Natural killer cell treated with Interleukin-12 subunit alpha and Interleukin-12 subunit beta and Interleukin-15 and Interleukin-18, amount 100 ng/mL, for 72 hours (primary cell): ENCODE results near the gene RWDD1. TPM values are rescaled to one million over a fixed set of nuclear protein-coding genes. Genes with fewer than 3 reads are reported as not detected.

Source experiments
- total RNA-seq, 2 donors: library from RNA; stranded (reverse); gene quantifications; one replicate each; pipeline ENCODE4 v1.2.3, GENCODE V29; 2022

The RWDD1 gene
- total RNA-seq, 2 donors from 2014 or later = 36.5 to 36.8 TPM

Other genes starting within 250 kb of the RWDD1 start
- 10 to 100 TPM; 21.9 to 25.9 TPM for gene DSE, start 200.6 kb upstream of the RWDD1 start, total RNA-seq
- 1 to 10 TPM; 8.0 to 9.6 TPM for gene CALHM6, start 110.1 kb upstream of the RWDD1 start, total RNA-seq
- gene CALHM5, start 59.9 kb upstream of the RWDD1 start, total RNA-seq = not detected
- gene TRAPPC3L, start 25.8 kb upstream of the RWDD1 start, total RNA-seq = not detected
- gene CALHM4, start 17.8 kb upstream of the RWDD1 start, total RNA-seq = not detected
- gene RSPH4A, start 45.0 kb downstream of the RWDD1 start, total RNA-seq = under 1 TPM; 0.24 to 0.95 TPM
- 10 to 100 TPM; 27.0 to 29.4 TPM for gene ZUP1, start 97.3 kb downstream of the RWDD1 start, total RNA-seq
- gene KPNA5, start 109.7 kb downstream of the RWDD1 start, total RNA-seq = 10 to 100 TPM in 1 of 2 donors, 1 to 10 TPM in 1; 7.6 to 10.5 TPM
- not detected for gene FAM162B, start 194.2 kb downstream of the RWDD1 start, total RNA-seq